ENCODE measurements around the gene CEP128.

GRCh38 chr14:80586131-80586530 lies 355.4 kb downstream of the CEP128 start:
- TF ChIP-seq EZH2 (IDR thresholded peaks at IDR 0.05): no peak
- TF ChIP-seq, protein P1, sequence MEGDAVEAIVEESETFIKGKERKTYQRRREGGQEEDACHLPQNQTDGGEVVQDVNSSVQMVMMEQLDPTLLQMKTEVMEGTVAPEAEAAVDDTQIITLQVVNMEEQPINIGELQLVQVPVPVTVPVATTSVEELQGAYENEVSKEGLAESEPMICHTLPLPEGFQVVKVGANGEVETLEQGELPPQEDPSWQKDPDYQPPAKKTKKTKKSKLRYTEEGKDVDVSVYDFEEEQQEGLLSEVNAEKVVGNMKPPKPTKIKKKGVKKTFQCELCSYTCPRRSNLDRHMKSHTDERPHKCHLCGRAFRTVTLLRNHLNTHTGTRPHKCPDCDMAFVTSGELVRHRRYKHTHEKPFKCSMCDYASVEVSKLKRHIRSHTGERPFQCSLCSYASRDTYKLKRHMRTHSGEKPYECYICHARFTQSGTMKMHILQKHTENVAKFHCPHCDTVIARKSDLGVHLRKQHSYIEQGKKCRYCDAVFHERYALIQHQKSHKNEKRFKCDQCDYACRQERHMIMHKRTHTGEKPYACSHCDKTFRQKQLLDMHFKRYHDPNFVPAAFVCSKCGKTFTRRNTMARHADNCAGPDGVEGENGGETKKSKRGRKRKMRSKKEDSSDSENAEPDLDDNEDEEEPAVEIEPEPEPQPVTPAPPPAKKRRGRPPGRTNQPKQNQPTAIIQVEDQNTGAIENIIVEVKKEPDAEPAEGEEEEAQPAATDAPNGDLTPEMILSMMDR (IDR thresholded peaks at IDR 0.05 in 2 of 3, conservative IDR thresholded peaks at IDR 0.05 in 1 of 3; ENCODE audit: borderline replicate concordance in 1 of 3, insufficient read depth in 1 of 3, low read depth in 2 of 3, low read length in 2 of 3): no peak
- TF ChIP-seq POLR2AphosphoS5 (IDR thresholded peaks at IDR 0.05; ENCODE audit: low read depth, low read length): no peak
- no peak for TF ChIP-seq ZNF274 (IDR thresholded peaks at IDR 0.05; ENCODE audit: low read depth, low read length)

All from HCT116 (cell line).